Caco-2 (cell line): ENCODE results near the gene SCRN1. TPM values are rescaled to one million over a fixed set of nuclear protein-coding genes. Genes with fewer than 3 reads are reported as not detected.

Source experiments
- BruUV-seq: library from RNA; stranded (reverse); fragments of 400-500 nt; replicated peaks from 2 replicates; lab custom pipeline; 2021; lab: Mats Ljungman, UMichigan
- CTCF ChIA-PET: fragments of 300-600 bp; sonication (Branson Sonifier 250); formaldehyde crosslinking; loops from one replicate; lab custom pipeline; 2022; ENCODE audit warnings: antibody characterized with exemption; lab: Charles Lee
- POLR2A ChIA-PET: fragments of 300-600 bp; sonication (Branson Sonifier 250); formaldehyde crosslinking; loops from one replicate; lab custom pipeline; 2022; ENCODE audit warnings: antibody characterized with exemption; lab: Charles Lee
- DNase-seq, 2 experiments: peaks; one replicate each; pipeline versions ENCODE4 v3.0.0 to v3.0.0-alpha.2; 2020 to 2022
- H3K27me3 ChIP-seq: replicated peaks from 2 replicates; pipeline ENCODE4 v1.6.0; 2011; ENCODE audit warnings: low read length; ENCODE audit not compliant: control insufficient read depth, insufficient read depth
- H3K36me3 ChIP-seq: 2 replicates; pipeline ENCODE4 v1.5.1; 2011; ENCODE audit warnings: low read length; ENCODE audit not compliant: control insufficient read depth, insufficient read depth
- H3K4me1 ChIP-seq: fragments of 250-450 bp; sonication (Bioruptor Pico); 2 replicates; pipeline ENCODE4 v1.5.1; 2020; ENCODE audit warnings: mild to moderate bottlenecking
- H3K4me3 ChIP-seq: 2 replicates; pipeline ENCODE4 v1.5.1; 2011; ENCODE audit warnings: low read depth, mild to moderate bottlenecking, control low read depth, low read length
- H3K9me3 ChIP-seq: fragments of 250-450 bp; sonication (Bioruptor Pico); 2 replicates; pipeline ENCODE4 v1.5.1; 2020; ENCODE audit warnings: mild to moderate bottlenecking, moderate library complexity
- H3K27ac Mint-ChIP-seq: one replicate; pipeline ENCODE4 v1.8.0; 2022; ENCODE audit warnings: mixed read lengths; ENCODE audit not compliant: unreplicated experiment
- H3K27me3 Mint-ChIP-seq: one replicate; pipeline ENCODE4 v1.8.0; 2022; ENCODE audit warnings: mixed read lengths; ENCODE audit not compliant: insufficient read depth, unreplicated experiment
- H3K36me3 Mint-ChIP-seq: one replicate; pipeline ENCODE4 v1.8.0; 2022; ENCODE audit warnings: mild to moderate bottlenecking, mixed read lengths; ENCODE audit not compliant: insufficient read depth, unreplicated experiment
- H3K4me1 Mint-ChIP-seq: one replicate; pipeline ENCODE4 v1.8.0; 2022; ENCODE audit warnings: low read depth, mixed read lengths; ENCODE audit not compliant: unreplicated experiment
- H3K4me3 Mint-ChIP-seq: one replicate; pipeline ENCODE4 v1.8.0; 2022; ENCODE audit warnings: mild to moderate bottlenecking, moderate library complexity, mixed read lengths; ENCODE audit not compliant: unreplicated experiment
- H3K9me3 Mint-ChIP-seq: one replicate; pipeline ENCODE4 v1.8.0; 2022; ENCODE audit warnings: mixed read lengths; ENCODE audit not compliant: unreplicated experiment
- CTCF ChIP-seq, 2 experiments: fragments of 200-600 bp in 1 of 2; IDR thresholded peaks; 1 replicate in 1 of 2; 2 replicates in 1 of 2; pipeline versions ENCODE4 v1.5.1 to v1.8.0; 2011 to 2022; ENCODE audit warnings: antibody characterized with exemption in 1 of 2, control low read depth in 1 of 2, inconsistent platforms in 1 of 2, low read depth in 1 of 2, low read length in 1 of 2, mild to moderate bottlenecking in 1 of 2, moderate library complexity in 1 of 2; ENCODE audit not compliant: insufficient read depth in 1 of 2, severe bottlenecking in 1 of 2, unreplicated experiment in 1 of 2
- intact Hi-C: fragments of 100-400 bp; cut with micrococcal nuclease; formaldehyde crosslinking; loops from one replicate; pipeline ENCODE4 v1.10.0; 2022; ENCODE audit not compliant: unreplicated experiment
- total RNA-seq: library from RNA; stranded (reverse); gene quantifications from 2 replicates; pipeline ENCODE4 v1.2.3, GENCODE V29; 2022

SCRN1 gene
- total RNA-seq, 1 experiment from 2014 or later = 92.9 TPM

DNA sequence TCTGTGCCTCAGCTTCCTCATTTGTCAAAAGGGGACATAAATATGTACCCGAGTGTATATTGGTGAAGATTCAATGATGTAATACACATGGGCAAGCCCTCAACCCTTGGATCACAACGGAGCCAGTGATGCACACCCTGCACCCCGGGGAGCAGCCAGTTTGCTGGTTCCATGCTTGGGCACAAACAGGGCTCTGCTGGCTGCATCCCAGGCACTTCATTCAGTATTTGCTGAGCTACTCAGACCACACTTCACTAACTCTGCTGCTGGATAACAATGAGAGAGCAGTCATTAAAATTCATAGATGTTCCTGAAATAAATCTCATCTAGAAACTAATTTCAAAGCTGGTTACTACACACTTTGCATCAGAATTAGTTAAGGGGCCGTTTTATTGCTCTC lies 72.0 kb downstream of the SCRN1 start:
- no peak for DNase-seq
- TF ChIP-seq CTCF (IDR thresholded peaks at IDR 0.05; ENCODE audit: insufficient read depth in 1 of 2, low read depth in 1 of 2, low read length in 1 of 2, severe bottlenecking in 1 of 2, unreplicated experiment in 1 of 2) = no peak
- no peaks in the 10 kb centered on the region for H3K27me3 ChIP-seq
- no peak overlapping the region for H3K4me3 Mint-ChIP-seq
- intact Hi-C loops = no loop called here
- peaks cover 39% of the 10 kb centered on the region for H3K36me3 Mint-ChIP-seq
- no peak overlapping the region for H3K4me3 ChIP-seq
- no TSS peak for BruUV-seq
- no peaks in the 10 kb centered on the region for H3K4me1 Mint-ChIP-seq
- no peaks in the 10 kb centered on the region for H3K9me3 ChIP-seq
- POLR2A ChIA-PET = no interaction called here
- H3K36me3 ChIP-seq = peaks cover 1% of the 10 kb centered on the region; the same call in 1 of the 2 replicates
- H3K27ac Mint-ChIP-seq = no peak overlapping the region
- H3K4me1 ChIP-seq = no peaks in the 10 kb centered on the region
- no peaks in the 10 kb centered on the region for H3K9me3 Mint-ChIP-seq
- CTCF ChIA-PET = no interaction called here
- no peaks in the 10 kb centered on the region for H3K27me3 Mint-ChIP-seq

DNA sequence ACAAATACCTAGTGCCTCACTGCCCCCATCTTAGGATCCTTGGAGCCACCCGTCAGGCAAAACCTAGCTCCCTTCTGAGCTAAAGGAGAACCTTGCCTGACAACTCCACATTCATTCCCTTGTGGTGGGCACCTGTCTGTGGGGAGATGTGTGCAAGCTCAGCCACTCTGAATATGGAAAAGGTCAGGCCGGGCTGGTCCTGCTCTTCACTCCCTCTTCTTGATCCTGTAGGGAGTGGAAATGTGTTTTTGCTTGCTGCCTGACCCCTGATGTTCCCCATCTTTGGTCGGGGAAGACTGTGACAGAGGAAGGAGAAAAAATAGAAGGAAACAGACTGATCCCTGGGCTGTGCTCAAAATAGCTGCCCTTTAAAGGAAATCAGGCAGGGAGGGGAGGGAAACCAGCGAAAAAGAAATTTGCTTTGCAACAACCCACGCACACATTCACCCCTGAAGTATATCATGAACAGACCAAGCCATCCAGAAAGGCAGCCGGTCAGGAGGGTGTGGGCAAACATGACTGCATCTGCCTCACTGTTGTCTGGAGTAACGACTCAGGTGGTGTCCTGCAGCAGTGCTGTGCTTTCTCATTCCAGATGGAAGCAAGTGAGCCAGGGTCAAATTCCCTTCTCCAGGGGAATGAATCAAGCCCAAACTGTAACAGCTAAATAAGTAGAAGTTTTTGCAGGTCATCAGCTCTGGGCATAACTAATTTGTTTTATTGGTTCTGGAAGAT lies 74.0 kb downstream of the SCRN1 start:
- no peaks in the 10 kb centered on the region for H3K4me1 ChIP-seq
- CTCF ChIA-PET = no interaction called here
- H3K27me3 Mint-ChIP-seq = no peaks in the 10 kb centered on the region
- H3K9me3 Mint-ChIP-seq = no peaks in the 10 kb centered on the region
- H3K36me3 ChIP-seq = no peaks in the 10 kb centered on the region; the same call in 1 of the 2 replicates
- no peaks in the 10 kb centered on the region for H3K9me3 ChIP-seq
- BruUV-seq = no TSS peak
- no peaks in the 10 kb centered on the region for H3K27me3 ChIP-seq
- no peak for DNase-seq
- no peak for TF ChIP-seq CTCF (IDR thresholded peaks at IDR 0.05; ENCODE audit: insufficient read depth in 1 of 2, low read depth in 1 of 2, low read length in 1 of 2, severe bottlenecking in 1 of 2, unreplicated experiment in 1 of 2)
- no peak overlapping the region for H3K4me3 ChIP-seq
- intact Hi-C loops = no loop called here
- H3K36me3 Mint-ChIP-seq = peaks cover 29% of the 10 kb centered on the region
- H3K27ac Mint-ChIP-seq = no peak overlapping the region
- POLR2A ChIA-PET = no interaction called here
- no peak overlapping the region for H3K4me3 Mint-ChIP-seq
- no peaks in the 10 kb centered on the region for H3K4me1 Mint-ChIP-seq

DNA sequence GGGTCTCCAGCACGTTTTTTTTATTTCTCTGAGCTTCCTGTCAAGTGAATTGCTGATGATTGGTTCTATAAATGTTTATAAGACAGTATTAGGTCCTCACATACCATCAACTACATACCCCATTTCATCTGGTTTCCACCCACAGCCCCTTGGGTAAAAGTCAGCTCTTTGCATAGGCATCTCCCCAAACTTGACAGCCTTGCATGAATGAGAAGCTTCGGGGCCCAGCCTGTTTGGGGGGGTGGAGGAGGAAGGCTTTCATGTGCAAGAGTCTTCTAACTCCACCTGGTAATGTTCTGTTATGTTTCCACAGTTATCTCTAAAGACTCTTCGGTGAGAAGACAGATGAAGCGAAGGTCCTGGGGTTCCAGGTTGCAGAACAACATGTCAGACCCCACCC lies 75.4 kb downstream of the SCRN1 start:
- Histone ChIP-seq H3K4me3 (no peak overlapping the region), H3K27me3 (no peaks in the 10 kb centered on the region), H3K36me3 (no peaks in the 10 kb centered on the region), H3K4me1 (no peaks in the 10 kb centered on the region), H3K9me3 (no peaks in the 10 kb centered on the region)
- POLR2A ChIA-PET = no interaction called here
- H3K9me3 Mint-ChIP-seq = no peaks in the 10 kb centered on the region
- H3K36me3 Mint-ChIP-seq = peaks cover 15% of the 10 kb centered on the region
- H3K27ac Mint-ChIP-seq = no peak overlapping the region
- no peak overlapping the region for H3K4me3 Mint-ChIP-seq
- no peaks in the 10 kb centered on the region for H3K4me1 Mint-ChIP-seq
- no peaks in the 10 kb centered on the region for H3K27me3 Mint-ChIP-seq
- intact Hi-C loops = no loop called here
- CTCF ChIA-PET = interaction anchor here (0.6 kb wide), 1 partner anchor 93 kb away, joined by 5 read pairs; no protein-coding TSS in a partner anchor
- TF ChIP-seq CTCF (IDR thresholded peaks at IDR 0.05; ENCODE audit: insufficient read depth in 1 of 2, low read depth in 1 of 2, low read length in 1 of 2, severe bottlenecking in 1 of 2, unreplicated experiment in 1 of 2) = no peak
- DNase-seq = no peak
- BruUV-seq = no TSS peak
